ENCODE data around the gene PPM1A.

Gene PPM1A

GRCh38 chr14:60226298-60226697 lies 22.7 kb upstream of the PPM1A start:
- in situ Hi-C loops (cut with HindIII; ENCODE audit: low sequenced_read_pairs) = no loop called here

- in situ Hi-C loops (cut with HindIII; ENCODE audit: low sequenced_read_pairs) = no loop called here
Observed at GRCh38 chr14:60227291-60227690, 21.7 kb upstream of the PPM1A start.

GRCh38 chr14:60229614-60230013 lies 19.4 kb upstream of the PPM1A start:
- in situ Hi-C loops (cut with HindIII; ENCODE audit: low sequenced_read_pairs) = no loop called here

- in situ Hi-C loops (cut with HindIII; ENCODE audit: low sequenced_read_pairs) = no loop called here
Observed at GRCh38 chr14:60232185-60232584, 16.8 kb upstream of the PPM1A start.

- in situ Hi-C loops (cut with HindIII; ENCODE audit: low sequenced_read_pairs) = no loop called here
Observed at GRCh38 chr14:60233251-60233650, 15.8 kb upstream of the PPM1A start.

- in situ Hi-C loops (cut with HindIII; ENCODE audit: low sequenced_read_pairs) = no loop called here
Observed at GRCh38 chr14:60233891-60234290, 15.1 kb upstream of the PPM1A start.

- in situ Hi-C loops (cut with HindIII; ENCODE audit: low sequenced_read_pairs) = no loop called here
Observed at GRCh38 chr14:60235440-60235839, 13.6 kb upstream of the PPM1A start.

- in situ Hi-C loops (cut with HindIII; ENCODE audit: low sequenced_read_pairs) = no loop called here
Observed at GRCh38 chr14:60238955-60239354, 10.1 kb upstream of the PPM1A start.

GRCh38 chr14:60240139-60240856 lies 8.7 kb upstream of the PPM1A start:
- in situ Hi-C loops (cut with HindIII; ENCODE audit: low sequenced_read_pairs) = no loop called here

GRCh38 chr14:60241091-60241490 lies 7.9 kb upstream of the PPM1A start:
- in situ Hi-C loops (cut with HindIII; ENCODE audit: low sequenced_read_pairs) = no loop called here

- in situ Hi-C loops (cut with HindIII; ENCODE audit: low sequenced_read_pairs) = no loop called here
Observed at GRCh38 chr14:60242429-60242828, 6.6 kb upstream of the PPM1A start.

- in situ Hi-C loops (cut with HindIII; ENCODE audit: low sequenced_read_pairs) = no loop called here
Observed at GRCh38 chr14:60245380-60246177, 3.4 kb upstream of the PPM1A start.

- in situ Hi-C loops (cut with HindIII; ENCODE audit: low sequenced_read_pairs) = no loop called here
Observed at GRCh38 chr14:60247994-60248696, 876 bp upstream of the PPM1A start.

- in situ Hi-C loops (cut with HindIII; ENCODE audit: low sequenced_read_pairs) = no loop called here
Observed at GRCh38 chr14:60249321-60250256, 568 bp downstream of the PPM1A start.

GRCh38 chr14:60250257-60251035 lies 1.4 kb downstream of the PPM1A start:
- in situ Hi-C loops (cut with HindIII; ENCODE audit: low sequenced_read_pairs) = no loop called here

- in situ Hi-C loops (cut with HindIII; ENCODE audit: low sequenced_read_pairs) = no loop called here
Observed at GRCh38 chr14:60251877-60252276, 2.9 kb downstream of the PPM1A start.

GRCh38 chr14:60252630-60253029 lies 3.6 kb downstream of the PPM1A start:
- in situ Hi-C loops (cut with HindIII; ENCODE audit: low sequenced_read_pairs) = no loop called here

GRCh38 chr14:60253649-60254048 lies 4.6 kb downstream of the PPM1A start:
- in situ Hi-C loops (cut with HindIII; ENCODE audit: low sequenced_read_pairs) = no loop called here

GRCh38 chr14:60254176-60254575 lies 5.2 kb downstream of the PPM1A start:
- in situ Hi-C loops (cut with HindIII; ENCODE audit: low sequenced_read_pairs) = no loop called here

- in situ Hi-C loops (cut with HindIII; ENCODE audit: low sequenced_read_pairs) = no loop called here
Observed at GRCh38 chr14:60257865-60258264, 8.8 kb downstream of the PPM1A start.
